Stimulated activated CD4-positive, alpha-beta T cell treated with anti-CD3 and anti-CD28 coated beads, TNF-alpha, amount 100 ng/mL, for 24 hours (primary cell): ENCODE data around the gene NCOR1.
A peak's percentile ranks its signal among the peaks of the same experiment; 100 is the strongest.

Experiments used
- DNase-seq, 3 experiments: peaks; one replicate each; pipeline ENCODE4 v3.0.0-alpha.2; 2020; ENCODE audit warnings: low read depth in 3 of 3

The NCOR1 gene

GRCh38 chr17:16033729-16034349 lies 181.5 kb downstream of the NCOR1 start:
- DNase-seq, result no peak

- peak; percentile 28 to 50 (median 38) for DNase-seq
Measured at GRCh38 chr17:16027708-16028584, 187.4 kb downstream of the NCOR1 start.

GRCh38 chr17:16026895-16027294 lies 188.4 kb downstream of the NCOR1 start:
- DNase-seq, result no peak

GRCh38 chr17:16025202-16025601 lies 190.1 kb downstream of the NCOR1 start:
- no peak for DNase-seq

GRCh38 chr17:16023881-16024280 lies 191.5 kb downstream of the NCOR1 start:
- DNase-seq, result no peak

GRCh38 chr17:16019347-16019746 lies 196.0 kb downstream of the NCOR1 start:
- no peak for DNase-seq

GRCh38 chr17:16013943-16014407 lies 201.4 kb downstream of the NCOR1 start:
- no peak for DNase-seq

GRCh38 chr17:16007439-16007838 lies 207.9 kb downstream of the NCOR1 start:
- DNase-seq, result no peak

GRCh38 chr17:16005636-16006035 lies 209.7 kb downstream of the NCOR1 start:
- no peak for DNase-seq

GRCh38 chr17:16003841-16004240 lies 211.5 kb downstream of the NCOR1 start:
- no peak for DNase-seq

GRCh38 chr17:16002708-16003260 lies 212.6 kb downstream of the NCOR1 start:
- DNase-seq, result no peak

- no peak for DNase-seq
Measured at GRCh38 chr17:16001226-16001897, 214.0 kb downstream of the NCOR1 start.

GRCh38 chr17:15999974-16000827 lies 215.1 kb downstream of the NCOR1 start:
- no peak for DNase-seq

GRCh38 chr17:15999141-15999973 lies 216.0 kb downstream of the NCOR1 start, which contains the start of the genes TTC19 and ZSWIM7:
TSS of gene TTC19 (plus strand) at chr17:15999824. CDS start at chr17:15999849, 25 bp downstream.
TSS of gene ZSWIM7 (minus strand) at chr17:15999704. CDS start at chr17:15999594, 110 bp downstream.
- DNase-seq, result peak; percentile 81 to 96 (median 92)

GRCh38 chr17:15998031-15998562 lies 217.2 kb downstream of the NCOR1 start:
- DNase-seq, result no peak

GRCh38 chr17:15996322-15996721 lies 219.0 kb downstream of the NCOR1 start:
- DNase-seq, result no peak

- DNase-seq, result no peak
Measured at GRCh38 chr17:15981646-15982580, 233.4 kb downstream of the NCOR1 start.

GRCh38 chr17:15981208-15981607 lies 234.1 kb downstream of the NCOR1 start:
- no peak for DNase-seq
